ENCODE measurements around the gene FUCA2.
"Not testable (repeated sequence)": the region's sequence is repeated elsewhere in the genome, so short reads cannot be mapped to it uniquely, and the experiment has no call there.

The FUCA2 gene

DNA sequence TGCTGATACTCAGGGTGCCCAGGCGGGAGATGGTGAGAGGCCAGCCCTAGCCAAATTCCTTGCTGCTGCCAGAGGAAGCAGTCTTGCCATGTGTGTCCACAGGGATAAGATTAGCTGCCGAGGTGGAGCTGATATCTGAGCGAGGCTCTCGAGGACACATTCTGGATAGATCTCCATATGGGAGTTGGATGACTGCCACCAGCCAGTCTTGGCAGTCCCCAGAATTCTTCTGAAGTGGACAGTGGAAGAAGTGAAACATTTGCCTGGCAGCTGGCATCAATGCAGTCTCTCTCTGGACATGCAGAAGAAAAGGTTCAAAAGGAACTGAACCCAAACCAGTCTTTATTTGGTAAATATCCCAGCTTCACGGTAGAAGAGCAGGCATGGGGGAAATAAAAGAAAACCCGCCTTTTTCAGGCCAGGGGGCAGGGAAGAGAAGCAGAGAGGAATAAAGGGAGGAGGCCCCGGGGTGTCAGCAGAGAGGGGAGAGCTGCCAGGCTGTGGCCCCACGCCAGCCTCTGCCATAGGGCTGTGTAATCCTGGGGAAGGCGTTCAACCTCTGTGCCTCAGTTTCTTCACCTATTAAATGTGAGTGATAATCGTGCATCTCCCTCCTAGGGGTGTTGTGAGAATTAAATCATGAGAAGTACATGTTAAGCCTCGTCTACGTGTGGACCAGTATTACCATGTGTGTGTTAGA is 3.7 kb upstream of the FUCA2 start:
- no peak for TF ChIP-seq FOXP2 (optimal IDR thresholded peaks at IDR 0.05; ENCODE audit: control extremely low read depth, extremely low read length, insufficient read depth)
- TF ChIP-seq EZH2 (IDR thresholded peaks at IDR 0.05): no peak
- TF ChIP-seq POLR2AphosphoS5 (IDR thresholded peaks at IDR 0.05; ENCODE audit: borderline replicate concordance, low read depth, low read length): no peak
- DNase-seq (ENCODE audit: low read depth, low spot score): no peak
- Histone ChIP-seq H3K4me3 (no peak overlapping the region), H3K9me3 (ENCODE audit: low read depth, low read length) (no peaks in the 10 kb centered on the region), H3K36me3 (ENCODE audit: insufficient read depth, low read length) (no peaks in the 10 kb centered on the region), H3K9ac (ENCODE audit: insufficient read length) (no peak overlapping the region), H3K27ac (no peak overlapping the region)

DNA sequence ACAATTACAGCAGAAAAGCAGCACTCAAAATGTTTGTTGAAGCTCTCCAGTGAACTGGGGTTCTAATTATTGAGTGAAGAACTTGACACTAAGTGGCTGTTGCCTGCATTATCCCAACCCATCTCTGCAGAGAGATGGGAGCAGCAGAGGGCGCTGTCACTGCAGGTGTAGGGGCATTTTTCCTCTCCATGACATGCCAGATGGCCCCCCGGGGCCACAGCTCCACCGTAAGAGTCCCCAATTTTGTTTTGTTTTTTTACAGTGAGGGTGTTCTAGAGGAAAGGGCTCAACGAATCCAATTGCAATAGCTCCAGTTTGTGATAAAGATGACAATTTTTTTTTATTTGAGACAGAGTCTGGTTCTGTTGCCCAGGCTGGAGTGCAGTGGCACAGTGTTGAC is 1.9 kb upstream of the FUCA2 start:
- DNase-seq (ENCODE audit: low read depth, low spot score): no peak
- Histone ChIP-seq H3K27ac (no peak overlapping the region), H3K36me3 (ENCODE audit: insufficient read depth, low read length) (no peaks in the 10 kb centered on the region), H3K9me3 (ENCODE audit: low read depth, low read length) (no peaks in the 10 kb centered on the region), H3K9ac (ENCODE audit: insufficient read length) (no peak overlapping the region), H3K4me3 (no peak overlapping the region)
- TF ChIP-seq EZH2 (IDR thresholded peaks at IDR 0.05) (no peak), POLR2AphosphoS5 (IDR thresholded peaks at IDR 0.05; ENCODE audit: borderline replicate concordance, low read depth, low read length) (no peak), FOXP2 (optimal IDR thresholded peaks at IDR 0.05; ENCODE audit: control extremely low read depth, extremely low read length, insufficient read depth) (no peak)

DNA sequence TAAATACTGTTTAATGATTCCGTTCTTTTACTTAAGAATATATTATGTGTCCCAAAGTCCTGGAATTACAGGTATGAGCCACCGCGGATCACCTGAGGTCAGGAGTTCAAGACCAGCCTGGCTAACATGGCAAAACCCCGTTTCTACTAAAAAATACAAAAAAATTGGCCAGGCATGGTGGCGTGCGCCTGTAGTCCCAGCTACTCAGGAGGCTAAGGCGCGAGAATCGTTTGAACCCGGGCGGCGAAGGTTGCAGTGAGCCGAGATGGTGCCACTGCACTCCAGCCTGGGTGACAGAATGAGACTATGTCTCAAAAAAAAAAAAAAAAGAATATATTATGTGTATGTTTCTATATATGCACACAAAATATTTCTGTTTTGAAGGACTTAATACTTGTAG is 1.2 kb downstream of the FUCA2 start:
- DNase-seq (ENCODE audit: low read depth, low spot score); H3K9ac ChIP-seq (ENCODE audit: insufficient read length); H3K27ac ChIP-seq; H3K4me3 ChIP-seq; H3K9me3 ChIP-seq (ENCODE audit: low read depth, low read length); H3K36me3 ChIP-seq (ENCODE audit: insufficient read depth, low read length): not testable (repeated sequence)

DNA sequence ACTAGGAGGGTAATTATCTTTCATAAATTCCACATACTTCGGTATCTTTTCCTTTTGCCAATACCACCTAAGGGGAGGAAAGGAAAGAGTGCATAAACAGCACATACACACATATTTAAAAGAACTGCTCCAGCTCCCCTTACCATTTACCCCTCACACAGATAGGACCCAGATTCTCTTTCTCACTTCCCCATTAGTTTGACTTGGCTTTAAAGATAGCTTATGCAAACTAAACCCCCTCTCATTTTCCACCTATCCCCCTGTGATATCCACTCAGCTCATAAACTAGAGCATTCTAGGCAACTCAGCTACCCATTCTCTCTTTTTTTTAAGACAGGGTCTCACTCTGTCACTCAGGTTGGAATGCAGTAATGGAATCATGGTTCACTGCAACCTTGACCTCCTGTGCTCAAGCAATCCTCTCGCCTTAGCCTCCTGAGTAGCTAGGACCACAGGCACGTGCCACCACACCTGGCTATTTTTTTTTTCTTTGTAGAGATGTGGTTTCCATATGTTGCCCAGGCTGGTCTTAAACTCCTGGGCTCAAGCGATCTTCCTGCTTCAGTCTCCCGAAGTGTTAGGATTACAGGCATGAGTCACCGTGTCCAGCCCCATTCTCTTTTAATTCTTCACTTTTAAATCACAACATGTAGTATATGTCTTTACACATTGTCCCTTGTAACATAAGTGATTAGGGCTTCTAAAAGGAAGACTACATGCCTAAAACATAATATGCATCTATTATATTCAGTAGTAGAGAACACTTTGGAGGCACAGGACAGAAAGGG is 4.0 kb downstream of the FUCA2 start:
- no peaks in the 10 kb centered on the region for H3K36me3 ChIP-seq (ENCODE audit: insufficient read depth, low read length)
- H3K9ac ChIP-seq (ENCODE audit: insufficient read length): no peak overlapping the region
- H3K4me3 ChIP-seq: no peak overlapping the region
- TF ChIP-seq EZH2 (IDR thresholded peaks at IDR 0.05) (no peak), POLR2AphosphoS5 (IDR thresholded peaks at IDR 0.05; ENCODE audit: borderline replicate concordance, low read depth, low read length) (no peak), FOXP2 (optimal IDR thresholded peaks at IDR 0.05; ENCODE audit: control extremely low read depth, extremely low read length, insufficient read depth) (no peak)
- DNase-seq (ENCODE audit: low read depth, low spot score): no peak
- no peak overlapping the region for H3K27ac ChIP-seq
- H3K9me3 ChIP-seq (ENCODE audit: low read depth, low read length): no peaks in the 10 kb centered on the region

DNA sequence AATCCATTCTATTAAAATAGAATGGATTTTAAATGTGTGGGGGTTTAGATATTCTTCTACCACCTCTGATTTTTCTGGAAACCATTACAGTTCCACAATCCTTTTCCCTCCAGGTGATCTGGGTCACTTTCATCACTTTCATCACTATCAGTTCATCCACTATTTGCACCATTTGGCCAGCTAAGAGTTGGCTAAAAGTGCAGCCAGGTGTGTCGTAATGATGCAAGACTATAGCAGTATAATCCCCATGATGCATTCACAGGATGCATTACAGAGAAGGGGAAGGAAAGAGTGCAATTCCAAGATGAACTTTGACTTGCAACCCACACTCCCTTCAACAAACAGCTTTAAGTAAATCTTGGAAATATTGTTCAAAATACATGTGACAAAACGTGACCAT is 4.9 kb downstream of the FUCA2 start:
- no peak overlapping the region for H3K9ac ChIP-seq (ENCODE audit: insufficient read length)
- no peaks in the 10 kb centered on the region for H3K36me3 ChIP-seq (ENCODE audit: insufficient read depth, low read length)
- no peak overlapping the region for H3K4me3 ChIP-seq
- H3K9me3 ChIP-seq (ENCODE audit: low read depth, low read length): no peaks in the 10 kb centered on the region
- no peak for DNase-seq (ENCODE audit: low read depth, low spot score)
- H3K27ac ChIP-seq: no peak overlapping the region
- TF ChIP-seq EZH2 (IDR thresholded peaks at IDR 0.05) (no peak), POLR2AphosphoS5 (IDR thresholded peaks at IDR 0.05; ENCODE audit: borderline replicate concordance, low read depth, low read length) (no peak), FOXP2 (optimal IDR thresholded peaks at IDR 0.05; ENCODE audit: control extremely low read depth, extremely low read length, insufficient read depth) (no peak)

DNA sequence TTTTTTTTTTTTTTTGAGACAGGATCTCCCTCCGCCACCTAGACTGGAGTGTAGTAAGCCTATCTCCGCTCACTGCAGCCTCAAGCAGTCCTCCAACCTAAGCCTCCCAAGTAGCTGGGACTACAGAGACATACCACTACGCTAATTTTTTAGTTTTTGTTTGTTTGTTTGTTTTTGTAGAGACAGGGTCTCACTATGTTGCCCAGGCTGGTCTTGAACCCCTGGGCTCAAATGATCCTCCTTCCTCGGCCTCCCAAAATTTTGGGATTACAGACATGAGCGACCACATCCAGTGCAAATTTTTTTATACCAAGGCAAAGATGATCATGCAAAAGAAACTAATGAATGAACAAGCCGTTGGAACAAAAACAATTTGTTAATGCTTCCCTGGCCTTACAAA is 5.3 kb downstream of the FUCA2 start:
- Histone ChIP-seq H3K9ac (ENCODE audit: insufficient read length) (no peak overlapping the region), H3K4me3 (no peak overlapping the region), H3K27ac (no peak overlapping the region), H3K36me3 (ENCODE audit: insufficient read depth, low read length) (no peaks in the 10 kb centered on the region), H3K9me3 (ENCODE audit: low read depth, low read length) (no peaks in the 10 kb centered on the region)
- DNase-seq (ENCODE audit: low read depth, low spot score): no peak
- TF ChIP-seq EZH2 (IDR thresholded peaks at IDR 0.05) (no peak), POLR2AphosphoS5 (IDR thresholded peaks at IDR 0.05; ENCODE audit: borderline replicate concordance, low read depth, low read length) (no peak), FOXP2 (optimal IDR thresholded peaks at IDR 0.05; ENCODE audit: control extremely low read depth, extremely low read length, insufficient read depth) (no peak)

DNA sequence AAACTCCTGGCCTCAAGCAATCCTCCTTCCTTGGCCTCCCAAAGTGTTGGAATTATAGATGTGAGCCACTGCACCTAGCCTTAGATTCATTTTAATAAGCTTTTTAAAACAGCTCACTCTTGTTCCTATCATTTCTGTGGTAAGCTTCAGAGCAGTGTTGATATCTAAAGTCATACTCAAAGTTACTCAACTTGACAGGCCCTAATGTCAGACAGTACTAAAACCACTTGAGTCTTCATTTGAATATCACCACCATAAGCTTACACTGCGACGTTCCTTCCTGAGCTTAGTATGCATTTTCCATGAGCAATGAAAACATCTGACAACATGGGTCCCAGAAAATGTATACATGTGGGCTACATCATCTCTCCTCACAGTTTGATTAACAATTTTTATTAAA is 6.0 kb downstream of the FUCA2 start:
- Histone ChIP-seq H3K4me3 (no peak overlapping the region), H3K36me3 (ENCODE audit: insufficient read depth, low read length) (no peaks in the 10 kb centered on the region), H3K27ac (no peak overlapping the region), H3K9ac (ENCODE audit: insufficient read length) (no peak overlapping the region), H3K9me3 (ENCODE audit: low read depth, low read length) (no peaks in the 10 kb centered on the region)
- TF ChIP-seq EZH2 (IDR thresholded peaks at IDR 0.05): no peak
- TF ChIP-seq POLR2AphosphoS5 (IDR thresholded peaks at IDR 0.05; ENCODE audit: borderline replicate concordance, low read depth, low read length): no peak
- no peak for TF ChIP-seq FOXP2 (optimal IDR thresholded peaks at IDR 0.05; ENCODE audit: control extremely low read depth, extremely low read length, insufficient read depth)
- no peak for DNase-seq (ENCODE audit: low read depth, low spot score)

DNA sequence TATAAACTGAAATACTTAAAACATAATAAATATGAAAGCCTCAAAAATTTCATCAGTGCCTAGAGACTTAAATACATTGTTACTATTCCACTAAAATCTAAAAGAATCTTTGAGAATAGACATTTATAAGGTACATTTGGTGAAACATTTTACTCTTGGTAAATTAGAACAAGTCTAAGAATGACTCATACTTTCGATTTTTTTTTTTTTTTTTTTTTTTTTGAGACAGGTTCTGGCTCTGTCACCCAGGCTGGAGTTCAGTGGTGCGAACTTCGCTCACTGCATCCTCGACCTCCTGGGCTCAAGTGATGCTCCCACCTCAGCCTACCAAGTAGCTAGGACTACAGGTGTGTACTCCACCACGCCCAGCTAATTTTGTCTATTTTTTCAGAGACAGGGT is 6.4 kb downstream of the FUCA2 start:
- DNase-seq (ENCODE audit: low read depth, low spot score): no peak
- Histone ChIP-seq H3K36me3 (ENCODE audit: insufficient read depth, low read length) (no peaks in the 10 kb centered on the region), H3K27ac (no peak overlapping the region), H3K9ac (ENCODE audit: insufficient read length) (no peak overlapping the region), H3K9me3 (ENCODE audit: low read depth, low read length) (no peaks in the 10 kb centered on the region), H3K4me3 (no peak overlapping the region)
- no peak for TF ChIP-seq FOXP2 (optimal IDR thresholded peaks at IDR 0.05; ENCODE audit: control extremely low read depth, extremely low read length, insufficient read depth)
- no peak for TF ChIP-seq EZH2 (IDR thresholded peaks at IDR 0.05)
- TF ChIP-seq POLR2AphosphoS5 (IDR thresholded peaks at IDR 0.05; ENCODE audit: borderline replicate concordance, low read depth, low read length): no peak

Measured in SK-N-MC (cell line).